HepG2 (cell line): ENCODE results near the gene BCAS3. TPM values are rescaled to one million over a fixed set of nuclear protein-coding genes. Genes with fewer than 3 reads are reported as not detected.

Experiments used
- ATAC-seq: fragments of 200-7000 bp; cut with Tn5 transposase; 3 replicates; pipeline ENCODE4 v1.9.1; 2020; ENCODE audit warnings: mild to moderate bottlenecking, moderate library complexity
- BruUV-seq: library from RNA; stranded (reverse); fragments of 400-500 nt; replicated peaks from 2 replicates; lab custom pipeline; 2021; lab: Mats Ljungman, UMichigan
- CTCF ChIA-PET: fragments of 300-600 bp; formaldehyde crosslinking; extraction: SDS; loops from one replicate; lab custom pipeline; 2021; ENCODE audit warnings: low total read pairs, inconsistent platforms, low intra/inter-chr PET ratio; lab: Yijun Ruan, JAX
- POLR2A ChIA-PET: fragments of 350-600 bp; sonication (Branson Sonifier 250); formaldehyde crosslinking; loops from one replicate; lab custom pipeline; 2020; ENCODE audit warnings: antibody characterized with exemption, inconsistent platforms; lab: Yijun Ruan, JAX
- DNase-seq: peaks from one replicate; pipeline ENCODE4 v3.0.0-alpha.2; 2015; ENCODE audit warnings: low spot score
- FAIRE-seq: peaks from 3 replicates; lab custom pipeline; 2011; peaks lifted over from hg19 to GRCh38; lab: Jason Lieb, UNC
- H2AFZ ChIP-seq: one replicate; pipeline ENCODE4 v1.6.1; 2011; ENCODE audit warnings: low read length, inconsistent platforms
- H3K27ac ChIP-seq: fragments of 300-600 bp; 3 replicates; pipeline ENCODE4 v1.8.0; 2011; ENCODE audit warnings: mixed run types, mild to moderate bottlenecking, mixed read lengths, low read length, inconsistent platforms; ENCODE audit not compliant: insufficient read depth; ENCODE audit errors: extremely low read length
- H3K27me3 ChIP-seq, 2 experiments: fragments of 200-600 bp in 1 of 2; 2 replicates in 1 of 2; 3 replicates in 1 of 2; pipeline versions ENCODE4 v1.6.0 to v1.8.0; 2011; ENCODE audit warnings: low read length in 2 of 2, mild to moderate bottlenecking in 2 of 2, moderate library complexity in 2 of 2, inconsistent platforms in 1 of 2; ENCODE audit not compliant: insufficient read depth in 2 of 2, control insufficient read depth in 1 of 2
- H3K36me3 ChIP-seq, 2 experiments: fragments of 200-600 bp in 1 of 2; replicated peaks in 1 of 2; 2 replicates in 1 of 2; 3 replicates in 1 of 2; pipeline versions ENCODE4 v1.5.1 to v1.8.0; 2011; ENCODE audit warnings: low read length in 2 of 2, inconsistent platforms in 1 of 2; ENCODE audit not compliant: insufficient read depth in 2 of 2, control insufficient read depth in 1 of 2
- H3K4me1 ChIP-seq: 2 replicates; pipeline ENCODE4 v1.5.1; 2012; ENCODE audit warnings: low read length, inconsistent platforms; ENCODE audit not compliant: insufficient read depth
- H3K4me2 ChIP-seq: 2 replicates; pipeline ENCODE4 v1.6.0; 2011; ENCODE audit warnings: low read depth, low read length, inconsistent platforms
- H3K4me3 ChIP-seq, 3 experiments: fragments of 200-600 bp in 1 of 3; sonication (generic), shearing (Covaris generic) in 1 of 3; replicated peaks in 1 of 3; 2 replicates each; pipeline ENCODE4 v1.5.1; 2011 to 2016; ENCODE audit warnings: low read length in 3 of 3, inconsistent platforms in 2 of 3, low read depth in 2 of 3, mild to moderate bottlenecking in 2 of 3, control low read depth in 1 of 3, mixed read lengths in 1 of 3; ENCODE audit not compliant: insufficient read depth in 1 of 3
- H3K79me2 ChIP-seq: one replicate; pipeline ENCODE4 v1.6.1; 2011; ENCODE audit warnings: low read length, inconsistent platforms; ENCODE audit not compliant: insufficient read depth
- H3K9ac ChIP-seq: 2 replicates; pipeline ENCODE4 v1.6.0; 2011; ENCODE audit warnings: mild to moderate bottlenecking, low read depth, low read length, inconsistent platforms; ENCODE audit not compliant: insufficient read depth
- H3K9me3 ChIP-seq: 2 replicates; pipeline ENCODE4 v1.5.1; 2012; ENCODE audit warnings: mild to moderate bottlenecking, low read length
- H4K20me1 ChIP-seq: 2 replicates; pipeline ENCODE4 v1.6.0; 2011; ENCODE audit warnings: inconsistent platforms, mild to moderate bottlenecking, low read length, moderate library complexity; ENCODE audit not compliant: insufficient read depth
- ATAD3A ChIP-seq: sonication (generic); formaldehyde crosslinking; IDR thresholded peaks from 2 replicates; pipeline ENCODE4 v1.4.0; 2020; ENCODE audit warnings: missing genetic modification reagents
- HHEX ChIP-seq: IDR thresholded peaks from 2 replicates; pipeline ENCODE4 v1.6.1; 2016; ENCODE audit warnings: control low read depth
- HMG20B ChIP-seq: conservative IDR thresholded peaks from 2 replicates; pipeline ENCODE4 v1.6.1; 2016; ENCODE audit warnings: missing genetic modification reagents, missing compliant biosample characterization
- MEIS1 ChIP-seq: sonication (generic); formaldehyde crosslinking; IDR thresholded peaks from 2 replicates; pipeline ENCODE4 v1.9.0; 2021; ENCODE audit warnings: mild to moderate bottlenecking, missing genetic modification reagents, moderate library complexity, borderline replicate concordance
- NFE2L1 ChIP-seq: sonication (generic); formaldehyde crosslinking; IDR thresholded peaks from 2 replicates; pipeline ENCODE4 v1.4.0; 2020; ENCODE audit warnings: missing genetic modification reagents, mild to moderate bottlenecking, borderline replicate concordance
- ZNF329 ChIP-seq: sonication (generic); formaldehyde crosslinking; IDR thresholded peaks from 2 replicates; pipeline ENCODE4 v1.9.0; 2021; ENCODE audit warnings: low read depth, mild to moderate bottlenecking, missing genetic modification reagents
- ZNF367 ChIP-seq: sonication (generic); formaldehyde crosslinking; IDR thresholded peaks from 2 replicates; pipeline ENCODE4 v1.4.0; 2020; ENCODE audit warnings: missing genetic modification reagents, borderline replicate concordance
- ZSCAN21 ChIP-seq: sonication (generic); formaldehyde crosslinking; IDR thresholded peaks from 2 replicates; pipeline ENCODE4 v1.8.0; 2022; ENCODE audit warnings: mild to moderate bottlenecking, missing genetic modification reagents, moderate library complexity, borderline replicate concordance
- in situ Hi-C: cut with HindIII; loops from 2 replicates; pipeline ENCODE4 v1.10.0; 2017; ENCODE audit warnings: low pct_unique_long_range_greater_than_20kb; ENCODE audit not compliant: extremely low pct_ligation_motif_present
- intact Hi-C: fragments of 100-400 bp; cut with micrococcal nuclease; formaldehyde crosslinking; loops from one replicate; pipeline ENCODE4 v1.10.0; 2022; ENCODE audit not compliant: unreplicated experiment
- polyA plus RNA-seq, 8 experiments: library from polyadenylated mRNA; depleted of rRNA in 3 of 8; stranded (reverse) in 7 of 8; unstranded in 1 of 8; fragments of >200 nt; fragmentation: Illumina TruSeq in 4 of 8; extraction: Trizol in 4 of 8; gene quantifications; 2 replicates each; pipeline versions ENCODE4 v1.2.1 to v1.2.3, GENCODE V29; 2011 to 2016; ENCODE audit warnings: low read depth in 4 of 8, missing spikeins in 1 of 8, mixed read lengths in 1 of 8; ENCODE audit not compliant: insufficient read depth in 1 of 8
- total RNA-seq, 5 experiments: library from RNA; depleted of rRNA; stranded (reverse); fragments of >200 nt; fragmentation: Illumina TruSeq; extraction: Trizol; gene quantifications; 2 replicates each; pipeline ENCODE4 v1.2.3, GENCODE V29; 2016; ENCODE audit warnings: low read depth in 1 of 5
- TF ChIP-seq, protein P1 (sequence below): sonication (generic); formaldehyde crosslinking; conservative IDR thresholded peaks from 2 replicates; pipeline ENCODE4 v1.8.0; 2022; ENCODE audit warnings: mild to moderate bottlenecking, moderate library complexity, missing genetic modification reagents
- TF ChIP-seq, protein P2 (sequence below), 2 experiments: IDR thresholded peaks; 2 replicates each; pipeline ENCODE4 v1.6.1; 2011 to 2012; ENCODE audit warnings: low read length in 2 of 2, borderline replicate concordance in 1 of 2, low read depth in 1 of 2, mild to moderate bottlenecking in 1 of 2, moderate library complexity in 1 of 2
- TF ChIP-seq, protein P3 (sequence below): sonication (generic); formaldehyde crosslinking; IDR thresholded peaks from 2 replicates; pipeline ENCODE4 v1.4.0; 2020; ENCODE audit warnings: low read depth, missing genetic modification reagents
- TF ChIP-seq, protein P4 (sequence below): sonication (generic); formaldehyde crosslinking; IDR thresholded peaks from 2 replicates; pipeline ENCODE4 v1.8.0; 2022; ENCODE audit warnings: missing genetic modification reagents, low read depth, mild to moderate bottlenecking, borderline replicate concordance
- TF ChIP-seq, protein P5 (sequence below): sonication (generic); formaldehyde crosslinking; IDR thresholded peaks from 2 replicates; pipeline ENCODE4 v1.8.1; 2023; ENCODE audit warnings: missing genetic modification reagents, mild to moderate bottlenecking, borderline replicate concordance

The BCAS3 gene
- total and polyA plus RNA-seq, 2 of the 13 experiments (the other 11 are each of a cell fraction or from before 2014, with no cell fraction given), result 10.7 to 11.2 TPM

DNA sequence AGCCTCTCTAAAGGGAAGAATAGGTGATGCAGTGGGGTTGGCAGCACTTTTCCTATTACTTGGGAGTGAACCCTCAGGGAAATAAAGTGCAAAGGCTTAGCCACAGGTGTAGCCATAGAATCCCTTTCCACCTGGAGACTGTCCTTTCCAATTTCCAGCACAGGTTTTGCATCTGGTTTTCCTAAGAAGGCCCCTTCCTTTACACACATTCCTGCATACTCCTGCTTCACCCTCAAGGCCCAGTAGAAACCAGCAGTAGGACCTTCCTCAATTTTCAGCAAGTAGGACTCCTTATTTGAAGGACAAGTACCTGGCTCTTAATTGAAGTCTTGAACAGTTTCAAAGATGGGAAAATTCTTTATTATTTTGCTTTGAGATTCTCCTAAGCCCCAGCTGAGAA, 550.2 kb downstream of the BCAS3 start:
- ChIA-PET CTCF (no interaction called here), POLR2A (no interaction called here)
- peaks cover 7% of the 10 kb centered on the region; the same call in 1 of the 2 replicates for H3K4me1 ChIP-seq
- H3K79me2 ChIP-seq, result no peaks in the 10 kb centered on the region
- no peaks in the 10 kb centered on the region for H3K27me3 ChIP-seq
- ATAC-seq (no peak), FAIRE-seq (no peak), DNase-seq (no peak)
- no peak overlapping the region for H2AFZ ChIP-seq
- H4K20me1 ChIP-seq, result no peaks in the 10 kb centered on the region
- in situ Hi-C loops, result no loop called here
- H3K36me3 ChIP-seq, result no peaks in the 10 kb centered on the region
- no peak overlapping the region for H3K27ac ChIP-seq
- H3K9me3 ChIP-seq, result no peaks in the 10 kb centered on the region
- no peak overlapping the region for H3K4me2 ChIP-seq
- no TSS peak for BruUV-seq
- intact Hi-C loops, result no loop called here
- H3K9ac ChIP-seq, result no peak overlapping the region
- H3K4me3 ChIP-seq, result no peak overlapping the region
- TF ChIP-seq NFE2L1 (CRISPR knock-in tag) (no peak), ATAD3A (CRISPR knock-in tag) (no peak), HHEX (CRISPR knock-in tag) (no peak), MEIS1 (CRISPR knock-in tag) (no peak), ZNF329 (no peak), HMG20B (no peak), ZNF367 (CRISPR knock-in tag) (no peak), ZSCAN21 (no peak)
- TF ChIP-seq, protein P1, sequence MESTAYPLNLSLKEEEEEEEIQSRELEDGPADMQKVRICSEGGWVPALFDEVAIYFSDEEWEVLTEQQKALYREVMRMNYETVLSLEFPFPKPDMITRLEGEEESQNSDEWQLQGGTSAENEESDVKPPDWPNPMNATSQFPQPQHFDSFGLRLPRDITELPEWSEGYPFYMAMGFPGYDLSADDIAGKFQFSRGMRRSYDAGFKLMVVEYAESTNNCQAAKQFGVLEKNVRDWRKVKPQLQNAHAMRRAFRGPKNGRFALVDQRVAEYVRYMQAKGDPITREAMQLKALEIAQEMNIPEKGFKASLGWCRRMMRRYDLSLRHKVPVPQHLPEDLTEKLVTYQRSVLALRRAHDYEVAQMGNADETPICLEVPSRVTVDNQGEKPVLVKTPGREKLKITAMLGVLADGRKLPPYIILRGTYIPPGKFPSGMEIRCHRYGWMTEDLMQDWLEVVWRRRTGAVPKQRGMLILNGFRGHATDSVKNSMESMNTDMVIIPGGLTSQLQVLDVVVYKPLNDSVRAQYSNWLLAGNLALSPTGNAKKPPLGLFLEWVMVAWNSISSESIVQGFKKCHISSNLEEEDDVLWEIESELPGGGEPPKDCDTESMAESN (CRISPR knock-in tag), result no peak
- TF ChIP-seq, protein P2, sequence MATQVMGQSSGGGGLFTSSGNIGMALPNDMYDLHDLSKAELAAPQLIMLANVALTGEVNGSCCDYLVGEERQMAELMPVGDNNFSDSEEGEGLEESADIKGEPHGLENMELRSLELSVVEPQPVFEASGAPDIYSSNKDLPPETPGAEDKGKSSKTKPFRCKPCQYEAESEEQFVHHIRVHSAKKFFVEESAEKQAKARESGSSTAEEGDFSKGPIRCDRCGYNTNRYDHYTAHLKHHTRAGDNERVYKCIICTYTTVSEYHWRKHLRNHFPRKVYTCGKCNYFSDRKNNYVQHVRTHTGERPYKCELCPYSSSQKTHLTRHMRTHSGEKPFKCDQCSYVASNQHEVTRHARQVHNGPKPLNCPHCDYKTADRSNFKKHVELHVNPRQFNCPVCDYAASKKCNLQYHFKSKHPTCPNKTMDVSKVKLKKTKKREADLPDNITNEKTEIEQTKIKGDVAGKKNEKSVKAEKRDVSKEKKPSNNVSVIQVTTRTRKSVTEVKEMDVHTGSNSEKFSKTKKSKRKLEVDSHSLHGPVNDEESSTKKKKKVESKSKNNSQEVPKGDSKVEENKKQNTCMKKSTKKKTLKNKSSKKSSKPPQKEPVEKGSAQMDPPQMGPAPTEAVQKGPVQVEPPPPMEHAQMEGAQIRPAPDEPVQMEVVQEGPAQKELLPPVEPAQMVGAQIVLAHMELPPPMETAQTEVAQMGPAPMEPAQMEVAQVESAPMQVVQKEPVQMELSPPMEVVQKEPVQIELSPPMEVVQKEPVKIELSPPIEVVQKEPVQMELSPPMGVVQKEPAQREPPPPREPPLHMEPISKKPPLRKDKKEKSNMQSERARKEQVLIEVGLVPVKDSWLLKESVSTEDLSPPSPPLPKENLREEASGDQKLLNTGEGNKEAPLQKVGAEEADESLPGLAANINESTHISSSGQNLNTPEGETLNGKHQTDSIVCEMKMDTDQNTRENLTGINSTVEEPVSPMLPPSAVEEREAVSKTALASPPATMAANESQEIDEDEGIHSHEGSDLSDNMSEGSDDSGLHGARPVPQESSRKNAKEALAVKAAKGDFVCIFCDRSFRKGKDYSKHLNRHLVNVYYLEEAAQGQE (IDR thresholded peaks at IDR 0.05; ENCODE audit: borderline replicate concordance in 1 of 2, low read depth in 1 of 2, low read length in 2 of 2), result no peak
- TF ChIP-seq, protein P3, sequence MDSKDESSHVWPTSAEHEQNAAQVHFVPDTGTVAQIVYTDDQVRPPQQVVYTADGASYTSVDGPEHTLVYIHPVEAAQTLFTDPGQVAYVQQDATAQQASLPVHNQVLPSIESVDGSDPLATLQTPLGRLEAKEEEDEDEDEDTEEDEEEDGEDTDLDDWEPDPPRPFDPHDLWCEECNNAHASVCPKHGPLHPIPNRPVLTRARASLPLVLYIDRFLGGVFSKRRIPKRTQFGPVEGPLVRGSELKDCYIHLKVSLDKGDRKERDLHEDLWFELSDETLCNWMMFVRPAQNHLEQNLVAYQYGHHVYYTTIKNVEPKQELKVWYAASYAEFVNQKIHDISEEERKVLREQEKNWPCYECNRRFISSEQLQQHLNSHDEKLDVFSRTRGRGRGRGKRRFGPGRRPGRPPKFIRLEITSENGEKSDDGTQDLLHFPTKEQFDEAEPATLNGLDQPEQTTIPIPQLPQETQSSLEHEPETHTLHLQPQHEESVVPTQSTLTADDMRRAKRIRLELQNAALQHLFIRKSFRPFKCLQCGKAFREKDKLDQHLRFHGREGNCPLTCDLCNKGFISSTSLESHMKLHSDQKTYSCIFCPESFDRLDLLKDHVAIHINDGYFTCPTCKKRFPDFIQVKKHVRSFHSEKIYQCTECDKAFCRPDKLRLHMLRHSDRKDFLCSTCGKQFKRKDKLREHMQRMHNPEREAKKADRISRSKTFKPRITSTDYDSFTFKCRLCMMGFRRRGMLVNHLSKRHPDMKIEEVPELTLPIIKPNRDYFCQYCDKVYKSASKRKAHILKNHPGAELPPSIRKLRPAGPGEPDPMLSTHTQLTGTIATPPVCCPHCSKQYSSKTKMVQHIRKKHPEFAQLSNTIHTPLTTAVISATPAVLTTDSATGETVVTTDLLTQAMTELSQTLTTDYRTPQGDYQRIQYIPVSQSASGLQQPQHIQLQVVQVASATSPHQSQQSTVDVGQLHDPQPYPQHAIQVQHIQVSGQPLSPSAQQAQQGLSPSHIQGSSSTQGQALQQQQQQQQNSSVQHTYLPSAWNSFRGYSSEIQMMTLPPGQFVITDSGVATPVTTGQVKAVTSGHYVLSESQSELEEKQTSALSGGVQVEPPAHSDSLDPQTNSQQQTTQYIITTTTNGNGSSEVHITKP (CRISPR knock-in tag), result no peak
- TF ChIP-seq, protein P4, sequence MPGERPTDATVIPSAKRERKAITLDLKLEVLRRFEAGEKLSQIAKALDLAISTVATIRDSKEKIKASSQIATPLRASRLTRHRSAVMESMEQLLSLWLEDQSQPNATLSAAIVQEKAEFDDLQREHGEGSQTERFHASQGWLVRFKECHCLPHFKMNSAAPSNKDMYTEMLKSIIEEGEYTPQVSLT (CRISPR knock-in tag), result no peak
- TF ChIP-seq, protein P5, sequence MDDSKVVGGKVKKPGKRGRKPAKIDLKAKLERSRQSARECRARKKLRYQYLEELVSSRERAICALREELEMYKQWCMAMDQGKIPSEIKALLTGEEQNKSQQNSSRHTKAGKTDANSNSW (CRISPR knock-in tag), result no peak
